GM12864 (cell line): ENCODE data around the gene CHTF8.

Source experiments
- DNase-seq: peaks from one replicate; pipeline ENCODE4 v3.0.0-alpha.2; 2011; ENCODE audit warnings: low read depth
- H3K4me3 ChIP-seq: 2 replicates; pipeline ENCODE4 v1.5.1; 2011; ENCODE audit warnings: mild to moderate bottlenecking, low read depth, low read length, control low read depth
- CTCF ChIP-seq: IDR thresholded peaks from 2 replicates; pipeline ENCODE4 v1.5.1; 2011; ENCODE audit warnings: low read depth, mild to moderate bottlenecking, moderate library complexity, low read length, control low read depth, inconsistent platforms; ENCODE audit errors: missing control alignments

The CHTF8 gene

DNA sequence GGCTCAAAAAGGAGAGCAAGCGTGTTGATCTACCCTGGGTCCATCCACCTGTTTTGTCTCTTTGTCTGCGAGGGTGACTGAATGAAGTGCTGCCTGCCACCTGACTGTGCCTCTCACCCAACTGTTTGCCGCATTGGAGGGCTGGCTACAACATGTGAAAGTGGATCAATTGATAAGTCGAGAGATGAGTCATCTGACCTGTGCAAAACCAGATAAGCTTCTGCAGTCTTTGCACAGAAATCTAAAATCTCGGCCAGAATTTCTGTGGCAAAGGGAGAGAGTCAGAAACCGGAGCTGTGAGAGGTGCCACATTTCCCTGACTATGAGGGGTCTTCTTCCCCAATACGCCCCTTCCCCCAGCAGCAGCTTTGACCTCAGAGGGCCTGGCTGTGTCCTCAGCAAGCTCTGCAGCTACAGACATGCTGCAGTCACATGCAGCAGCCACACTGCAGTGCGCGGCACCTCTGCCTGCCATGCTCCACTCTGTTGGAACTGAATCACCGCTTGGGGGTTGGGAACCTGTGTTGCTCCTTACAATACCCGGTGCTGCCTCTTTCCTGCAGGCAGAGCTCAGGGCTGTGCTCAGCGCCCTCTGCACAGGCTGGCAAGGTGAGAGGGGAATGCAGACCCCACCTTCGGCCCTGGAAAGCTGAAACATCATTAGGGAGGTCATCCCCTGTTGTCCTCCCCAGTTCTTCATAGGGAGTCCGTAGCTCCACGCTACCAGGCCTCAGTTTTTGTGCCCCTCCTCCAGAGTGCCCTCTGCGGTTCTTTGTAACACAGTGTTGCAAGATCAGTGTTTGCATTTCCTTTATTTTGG is 43.1 kb downstream of the CHTF8 start:
- DNase-seq, result peak; percentile 26
- TF ChIP-seq CTCF, result no peak
- no peak overlapping the region for H3K4me3 ChIP-seq

- no peak for TF ChIP-seq CTCF
- no peak for DNase-seq
- H3K4me3 ChIP-seq, result no peak overlapping the region
These were observed 43.7 kb downstream of the CHTF8 start for GRCh38 chr16:69088684-69089083.

- TF ChIP-seq CTCF, result no peak
- no peak for DNase-seq
These were observed 45.2 kb downstream of the CHTF8 start for GRCh38 chr16:69087161-69087581.

GRCh38 chr16:69085032-69085695 is 47.2 kb downstream of the CHTF8 start:
- no peak overlapping the region for H3K4me3 ChIP-seq
- no peak for DNase-seq
- TF ChIP-seq CTCF, result no peak

More at GRCh38 chr16:69087161-69087581, 45.2 kb downstream of the CHTF8 start:
- no peak overlapping the region for H3K4me3 ChIP-seq

DNA sequence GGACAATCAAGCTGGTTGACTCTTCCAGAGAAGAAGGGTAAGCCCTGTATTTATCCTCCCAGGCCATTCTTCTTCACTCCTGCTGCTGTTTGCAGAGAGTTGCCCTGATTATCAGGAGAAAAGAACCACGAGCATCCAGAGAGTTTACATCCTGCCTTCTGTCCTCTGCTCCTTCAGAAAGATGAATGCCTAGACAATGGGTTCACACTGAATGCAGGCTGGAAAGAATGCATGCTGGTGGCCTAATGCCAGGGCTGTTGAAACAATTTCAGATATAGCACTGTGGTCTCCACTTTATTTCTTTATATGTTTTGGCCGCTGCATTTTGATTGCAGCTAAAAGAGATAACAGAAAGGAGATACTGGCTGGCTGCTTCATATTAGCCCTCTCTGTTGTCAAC is 48.1 kb downstream of the CHTF8 start:
- TF ChIP-seq CTCF, result no peak
- no peak for DNase-seq
- H3K4me3 ChIP-seq, result no peak overlapping the region

DNA sequence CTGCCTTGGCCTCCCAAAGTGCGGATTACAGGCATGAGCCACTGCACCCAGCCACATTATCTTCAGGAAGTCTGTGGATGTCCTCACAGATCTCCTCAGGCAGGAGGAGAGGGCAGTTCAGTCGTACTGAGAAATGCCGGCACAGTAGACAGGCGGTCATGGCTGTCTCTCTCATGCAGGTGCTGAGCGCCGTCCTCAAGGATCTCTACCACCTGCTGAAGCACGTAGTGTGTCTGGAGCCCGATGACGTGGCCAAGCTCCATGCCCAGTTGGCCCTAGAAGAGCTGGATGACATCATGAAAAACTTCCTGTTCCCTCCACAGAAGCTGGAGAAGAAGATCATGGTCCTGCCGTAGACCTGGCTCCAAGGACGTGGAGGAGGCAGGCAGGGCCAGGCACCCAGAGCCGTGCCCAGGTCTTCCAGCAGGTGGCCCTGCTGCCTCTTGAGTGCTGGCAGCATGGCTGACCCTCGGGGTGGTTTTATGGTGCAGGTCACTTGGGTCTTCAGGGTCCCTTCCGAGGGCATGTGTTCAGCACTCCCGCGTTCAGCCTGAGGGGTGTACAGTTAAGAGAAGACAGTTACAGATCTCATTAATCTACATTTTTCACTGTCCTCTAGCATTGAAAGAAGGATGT is 49.0 kb downstream of the CHTF8 start:
- peak; percentile 20 for TF ChIP-seq CTCF
- H3K4me3 ChIP-seq, result no peak overlapping the region
- no peak for DNase-seq
